Panc1 (cell line): ENCODE data around the gene THBS2.

Source experiments
- POLR2AphosphoS5 ChIP-seq: IDR thresholded peaks from 2 replicates; pipeline ENCODE4 v1.6.1; 2012; ENCODE audit warnings: mild to moderate bottlenecking, low read depth, low read length, moderate library complexity
- SIN3A ChIP-seq: IDR thresholded peaks from 2 replicates; pipeline ENCODE4 v1.6.1; 2012; ENCODE audit warnings: low read depth, mild to moderate bottlenecking, low read length, moderate library complexity, borderline replicate concordance; ENCODE audit not compliant: insufficient read depth
- TF ChIP-seq, protein P1 (sequence below): fragments of 450-650 bp; IDR thresholded peaks from 2 replicates; pipeline ENCODE4 v1.5.1; 2017; ENCODE audit warnings: mild to moderate bottlenecking
- TF ChIP-seq, protein P2 (sequence below), 2 experiments: IDR thresholded peaks; 2 replicates each; pipeline ENCODE4 v1.6.1; 2011 to 2012; ENCODE audit warnings: low read depth in 2 of 2, control low read depth in 1 of 2, low read length in 1 of 2, mild to moderate bottlenecking in 1 of 2, moderate library complexity in 1 of 2; ENCODE audit not compliant: insufficient read depth in 1 of 2

DNA sequence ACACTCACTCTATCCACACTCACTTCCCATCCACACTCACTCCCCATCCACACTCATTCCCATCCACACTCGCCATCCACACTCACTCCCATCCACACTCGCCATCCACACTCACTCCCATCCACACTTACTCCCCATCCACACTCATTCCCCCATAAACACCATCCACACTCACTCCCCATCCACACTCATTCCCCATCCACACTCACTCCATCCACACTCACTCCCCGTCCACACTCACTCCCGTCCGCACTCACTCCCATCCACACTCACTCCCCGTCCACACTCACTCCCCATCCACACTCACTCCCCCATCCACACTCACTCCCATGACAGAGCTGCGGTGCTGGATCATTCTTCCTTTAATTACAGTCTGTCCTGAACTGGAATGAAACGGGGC is 17.1 kb downstream of the THBS2 start:
- TF ChIP-seq POLR2AphosphoS5, result no peak
- TF ChIP-seq, protein P1, sequence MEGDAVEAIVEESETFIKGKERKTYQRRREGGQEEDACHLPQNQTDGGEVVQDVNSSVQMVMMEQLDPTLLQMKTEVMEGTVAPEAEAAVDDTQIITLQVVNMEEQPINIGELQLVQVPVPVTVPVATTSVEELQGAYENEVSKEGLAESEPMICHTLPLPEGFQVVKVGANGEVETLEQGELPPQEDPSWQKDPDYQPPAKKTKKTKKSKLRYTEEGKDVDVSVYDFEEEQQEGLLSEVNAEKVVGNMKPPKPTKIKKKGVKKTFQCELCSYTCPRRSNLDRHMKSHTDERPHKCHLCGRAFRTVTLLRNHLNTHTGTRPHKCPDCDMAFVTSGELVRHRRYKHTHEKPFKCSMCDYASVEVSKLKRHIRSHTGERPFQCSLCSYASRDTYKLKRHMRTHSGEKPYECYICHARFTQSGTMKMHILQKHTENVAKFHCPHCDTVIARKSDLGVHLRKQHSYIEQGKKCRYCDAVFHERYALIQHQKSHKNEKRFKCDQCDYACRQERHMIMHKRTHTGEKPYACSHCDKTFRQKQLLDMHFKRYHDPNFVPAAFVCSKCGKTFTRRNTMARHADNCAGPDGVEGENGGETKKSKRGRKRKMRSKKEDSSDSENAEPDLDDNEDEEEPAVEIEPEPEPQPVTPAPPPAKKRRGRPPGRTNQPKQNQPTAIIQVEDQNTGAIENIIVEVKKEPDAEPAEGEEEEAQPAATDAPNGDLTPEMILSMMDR, result no peak
- TF ChIP-seq, protein P2, sequence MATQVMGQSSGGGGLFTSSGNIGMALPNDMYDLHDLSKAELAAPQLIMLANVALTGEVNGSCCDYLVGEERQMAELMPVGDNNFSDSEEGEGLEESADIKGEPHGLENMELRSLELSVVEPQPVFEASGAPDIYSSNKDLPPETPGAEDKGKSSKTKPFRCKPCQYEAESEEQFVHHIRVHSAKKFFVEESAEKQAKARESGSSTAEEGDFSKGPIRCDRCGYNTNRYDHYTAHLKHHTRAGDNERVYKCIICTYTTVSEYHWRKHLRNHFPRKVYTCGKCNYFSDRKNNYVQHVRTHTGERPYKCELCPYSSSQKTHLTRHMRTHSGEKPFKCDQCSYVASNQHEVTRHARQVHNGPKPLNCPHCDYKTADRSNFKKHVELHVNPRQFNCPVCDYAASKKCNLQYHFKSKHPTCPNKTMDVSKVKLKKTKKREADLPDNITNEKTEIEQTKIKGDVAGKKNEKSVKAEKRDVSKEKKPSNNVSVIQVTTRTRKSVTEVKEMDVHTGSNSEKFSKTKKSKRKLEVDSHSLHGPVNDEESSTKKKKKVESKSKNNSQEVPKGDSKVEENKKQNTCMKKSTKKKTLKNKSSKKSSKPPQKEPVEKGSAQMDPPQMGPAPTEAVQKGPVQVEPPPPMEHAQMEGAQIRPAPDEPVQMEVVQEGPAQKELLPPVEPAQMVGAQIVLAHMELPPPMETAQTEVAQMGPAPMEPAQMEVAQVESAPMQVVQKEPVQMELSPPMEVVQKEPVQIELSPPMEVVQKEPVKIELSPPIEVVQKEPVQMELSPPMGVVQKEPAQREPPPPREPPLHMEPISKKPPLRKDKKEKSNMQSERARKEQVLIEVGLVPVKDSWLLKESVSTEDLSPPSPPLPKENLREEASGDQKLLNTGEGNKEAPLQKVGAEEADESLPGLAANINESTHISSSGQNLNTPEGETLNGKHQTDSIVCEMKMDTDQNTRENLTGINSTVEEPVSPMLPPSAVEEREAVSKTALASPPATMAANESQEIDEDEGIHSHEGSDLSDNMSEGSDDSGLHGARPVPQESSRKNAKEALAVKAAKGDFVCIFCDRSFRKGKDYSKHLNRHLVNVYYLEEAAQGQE (IDR thresholded peaks at IDR 0.05; ENCODE audit: insufficient read depth in 1 of 2, low read depth in 2 of 2, low read length in 1 of 2), result no peak
- no peak for TF ChIP-seq SIN3A
